Ovary (tissue), 9 donors: ENCODE measurements around the gene ERFL. TPM values are rescaled to one million over a fixed set of nuclear protein-coding genes. Genes with fewer than 3 reads are reported as not detected.

Source experiments
- DNase-seq, 5 donors: peaks; one replicate each; pipeline ENCODE4 v3.0.0-alpha.2; 2019 to 2020
- H3K27ac ChIP-seq, 2 donors: fragments of 200-600 bp; one replicate each; pipeline versions ENCODE4 v1.5.1 to v1.8.0; 2019 to 2022
- H3K27me3 ChIP-seq: fragments of 200-600 bp; one replicate; pipeline ENCODE4 v1.8.0; 2022
- H3K36me3 ChIP-seq: fragments of 200-600 bp; sonication (generic); one replicate; pipeline ENCODE4 v1.5.1; 2019
- H3K4me1 ChIP-seq: one replicate; pipeline ENCODE4 v1.8.1; 2013; ENCODE audit warnings: mild to moderate bottlenecking, moderate library complexity; ENCODE audit not compliant: insufficient read depth
- H3K4me3 ChIP-seq: fragments of 200-600 bp; sonication (generic); one replicate; pipeline ENCODE4 v1.5.1; 2017
- H3K9me3 ChIP-seq, 2 donors: fragments of 200-600 bp in 1 of 2; sonication (generic) in 1 of 2; one replicate each; pipeline versions ENCODE4 v1.5.1 to v1.8.1; 2013 to 2019; ENCODE audit warnings: mild to moderate bottlenecking in 1 of 2, moderate library complexity in 1 of 2
- EP300 ChIP-seq: sonication (generic); formaldehyde crosslinking; IDR thresholded peaks from one replicate; pipeline ENCODE4 v1.6.1; 2017; ENCODE audit warnings: antibody characterized with exemption
- POLR2A ChIP-seq: fragments of 450-650 bp; IDR thresholded peaks from one replicate; pipeline ENCODE4 v1.6.1; 2017; ENCODE audit warnings: antibody characterized with exemption, mild to moderate bottlenecking, moderate library complexity
- WGBS, 3 donors: extraction: QIAGEN DNeasy Blood & Tissue Kit in 1 of 3; methylation state at CpG; one replicate each; pipeline versions ENCODE4 v1.1.5 to v1.1.7; 2013 to 2017; 5-methylcytosine and 5-hydroxymethylcytosine counted together
- intact Hi-C, 4 donors: fragments of 100-400 bp; cut with DNase I; formaldehyde crosslinking; loops; one replicate each; pipeline versions ENCODE4 v1.11.0 to v1.15.1; 2022 to 2023
- polyA plus RNA-seq, 2 donors: library from polyadenylated mRNA; stranded (reverse); fragments of 200-250 nt in 1 of 2; fragments of 350-450 nt in 1 of 2; fragmentation: Illumina TruSeq in 1 of 2; extraction: RNeasy Lipid Tissue Mini Kit (QIAGEN cat#74804) in 1 of 2; gene quantifications; one replicate each; pipeline ENCODE4 v1.2.3, GENCODE V29; 2013 to 2014
- total RNA-seq, 7 donors: library from RNA; depleted of rRNA in 2 of 7; stranded (reverse); fragments of >200 nt in 2 of 7; fragmentation: NEBNext Ultra II Directional in 3 of 7; extraction: Animal tissue kit (Norgen Biotek cat#: 25700) in 3 of 7; gene quantifications; one replicate each; pipeline versions ENCODE4 v1.1.0 to v1.2.4, GENCODE V29; 2016 to 2023
- TF ChIP-seq, protein P1 (sequence below), 3 donors: fragments of 450-650 bp in 2 of 3; fragments of 200-600 bp in 1 of 3; IDR thresholded peaks; one replicate each; pipeline versions ENCODE4 v1.5.1 to v1.8.0; 2016 to 2022; ENCODE audit warnings: antibody characterized with exemption in 3 of 3, mild to moderate bottlenecking in 1 of 3
- donor health status: DM: no; HTN: no; CAD: no; lungs with moderate emphysema.
- donor health status: DM: no; HTN: no; CAD: no.
- donor health status: Bipolar disorder and iron deficiency.
- donor health status: DM: yes; HTN: yes; CAD: no.
- donor health status: DM: no; HTN: no; CAD: no.
- donor health status: DM: yes; HTN: yes; CAD: no.

Gene ERFL
- total and polyA plus RNA-seq, 9 donors: 0.11 to 1.3 (median 0.44) TPM; not detected in 1

- Histone ChIP-seq H3K36me3 (no peaks in the 10 kb centered on the region), H3K27ac (no peak overlapping the region), H3K4me1 (no peaks in the 10 kb centered on the region), H3K9me3 (no peaks in the 10 kb centered on the region), H3K27me3 (no peaks in the 10 kb centered on the region), H3K4me3 (no peak overlapping the region)
- intact Hi-C loops: no loop called here
- WGBS, 3 donors: 45 to 59% (median 54%) methylated on average over 13 of the region's 13 CpGs
- no peak for DNase-seq
- TF ChIP-seq EP300: no peak
- TF ChIP-seq, protein P1, sequence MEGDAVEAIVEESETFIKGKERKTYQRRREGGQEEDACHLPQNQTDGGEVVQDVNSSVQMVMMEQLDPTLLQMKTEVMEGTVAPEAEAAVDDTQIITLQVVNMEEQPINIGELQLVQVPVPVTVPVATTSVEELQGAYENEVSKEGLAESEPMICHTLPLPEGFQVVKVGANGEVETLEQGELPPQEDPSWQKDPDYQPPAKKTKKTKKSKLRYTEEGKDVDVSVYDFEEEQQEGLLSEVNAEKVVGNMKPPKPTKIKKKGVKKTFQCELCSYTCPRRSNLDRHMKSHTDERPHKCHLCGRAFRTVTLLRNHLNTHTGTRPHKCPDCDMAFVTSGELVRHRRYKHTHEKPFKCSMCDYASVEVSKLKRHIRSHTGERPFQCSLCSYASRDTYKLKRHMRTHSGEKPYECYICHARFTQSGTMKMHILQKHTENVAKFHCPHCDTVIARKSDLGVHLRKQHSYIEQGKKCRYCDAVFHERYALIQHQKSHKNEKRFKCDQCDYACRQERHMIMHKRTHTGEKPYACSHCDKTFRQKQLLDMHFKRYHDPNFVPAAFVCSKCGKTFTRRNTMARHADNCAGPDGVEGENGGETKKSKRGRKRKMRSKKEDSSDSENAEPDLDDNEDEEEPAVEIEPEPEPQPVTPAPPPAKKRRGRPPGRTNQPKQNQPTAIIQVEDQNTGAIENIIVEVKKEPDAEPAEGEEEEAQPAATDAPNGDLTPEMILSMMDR (IDR thresholded peaks at IDR 0.05): no peak
- no peak for TF ChIP-seq POLR2A
Observed at GRCh38 chr19:41910992-41911888, 17.0 kb downstream of the ERFL start.

GRCh38 chr19:41910240-41910991 is 17.8 kb downstream of the ERFL start:
- H3K9me3 ChIP-seq: no peaks in the 10 kb centered on the region
- H3K4me1 ChIP-seq: no peaks in the 10 kb centered on the region
- no peaks in the 10 kb centered on the region for H3K36me3 ChIP-seq
- 47 to 61% (median 57%) methylated on average over 12 of the region's 12 CpGs for WGBS, 3 donors
- H3K27me3 ChIP-seq: no peaks in the 10 kb centered on the region
- DNase-seq: no peak
- TF ChIP-seq EP300 (no peak), POLR2A (no peak)
- TF ChIP-seq, protein P1 (IDR thresholded peaks at IDR 0.05): no peak
- H3K27ac ChIP-seq: no peak overlapping the region
- intact Hi-C loops: no loop called here
- H3K4me3 ChIP-seq: no peak overlapping the region

DNA sequence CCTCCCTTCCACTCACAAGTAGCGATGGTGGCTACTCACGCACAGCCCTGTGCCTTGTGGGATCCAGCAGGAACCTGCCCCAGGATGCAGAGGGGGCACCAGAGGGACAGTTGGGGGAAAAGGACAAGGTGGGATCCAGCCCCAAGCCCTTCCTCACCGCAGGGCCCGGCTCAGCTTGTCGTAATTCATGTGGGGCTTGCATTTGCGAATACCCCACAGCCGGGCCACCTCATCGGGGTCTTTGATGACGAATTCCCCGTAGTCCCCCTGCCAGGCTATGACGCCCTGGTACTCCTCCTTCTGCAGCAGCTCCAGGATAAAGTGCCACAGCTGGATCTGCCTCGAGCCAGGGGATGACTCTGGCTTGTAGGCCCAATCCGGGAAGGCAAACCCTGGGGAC is 18.5 kb downstream of the ERFL start:
- Histone ChIP-seq H3K4me1 (no peaks in the 10 kb centered on the region), H3K4me3 (no peak overlapping the region), H3K27me3 (no peaks in the 10 kb centered on the region), H3K9me3 (no peaks in the 10 kb centered on the region), H3K36me3 (no peaks in the 10 kb centered on the region), H3K27ac (no peak overlapping the region)
- DNase-seq: no peak
- TF ChIP-seq, protein P1 (IDR thresholded peaks at IDR 0.05): no peak
- TF ChIP-seq EP300 (no peak), POLR2A (no peak)
- 32 to 38% (median 37%) methylated on average over 13 of the region's 13 CpGs for WGBS, 3 donors
- intact Hi-C loops: no loop called here

- 62 to 67% (median 63%) methylated on average over 11 of the region's 11 CpGs for WGBS, 3 donors
- intact Hi-C loops: no loop called here
- TF ChIP-seq POLR2A (no peak), EP300 (no peak)
- TF ChIP-seq, protein P1 (IDR thresholded peaks at IDR 0.05): no peak
Observed at GRCh38 chr19:41908724-41909464, 19.4 kb downstream of the ERFL start.

More at GRCh38 chr19:41908724-41909464, 19.4 kb downstream of the ERFL start:
- Histone ChIP-seq H3K36me3 (no peaks in the 10 kb centered on the region), H3K27ac (no peak overlapping the region), H3K27me3 (no peaks in the 10 kb centered on the region), H3K4me3 (no peak overlapping the region), H3K9me3 (no peaks in the 10 kb centered on the region), H3K4me1 (no peaks in the 10 kb centered on the region)
- DNase-seq: no peak
